GM23248 (cell line): ENCODE measurements around the gene PTPN20.

Experiments
- EZH2 ChIP-seq: fragments of 200-600 bp; sonication (generic); IDR thresholded peaks from 2 replicates; pipeline ENCODE4 v1.6.1; 2018; ENCODE audit warnings: antibody characterized with exemption, mild to moderate bottlenecking; ENCODE audit not compliant: insufficient read depth, poor library complexity, severe bottlenecking
- EZH2phosphoT487 ChIP-seq: fragments of 200-600 bp; sonication (generic); IDR thresholded peaks from 2 replicates; pipeline ENCODE4 v1.6.1; 2018; ENCODE audit warnings: antibody characterized with exemption, moderate library complexity, mild to moderate bottlenecking, low read depth; ENCODE audit not compliant: insufficient read depth

- TF ChIP-seq EZH2, result no peak
- TF ChIP-seq EZH2phosphoT487, result no peak
Observed at GRCh38 chr10:47043928-47044538, 132.8 kb downstream of the PTPN20 start.
